ENCODE data around the gene CEP78.

DNA sequence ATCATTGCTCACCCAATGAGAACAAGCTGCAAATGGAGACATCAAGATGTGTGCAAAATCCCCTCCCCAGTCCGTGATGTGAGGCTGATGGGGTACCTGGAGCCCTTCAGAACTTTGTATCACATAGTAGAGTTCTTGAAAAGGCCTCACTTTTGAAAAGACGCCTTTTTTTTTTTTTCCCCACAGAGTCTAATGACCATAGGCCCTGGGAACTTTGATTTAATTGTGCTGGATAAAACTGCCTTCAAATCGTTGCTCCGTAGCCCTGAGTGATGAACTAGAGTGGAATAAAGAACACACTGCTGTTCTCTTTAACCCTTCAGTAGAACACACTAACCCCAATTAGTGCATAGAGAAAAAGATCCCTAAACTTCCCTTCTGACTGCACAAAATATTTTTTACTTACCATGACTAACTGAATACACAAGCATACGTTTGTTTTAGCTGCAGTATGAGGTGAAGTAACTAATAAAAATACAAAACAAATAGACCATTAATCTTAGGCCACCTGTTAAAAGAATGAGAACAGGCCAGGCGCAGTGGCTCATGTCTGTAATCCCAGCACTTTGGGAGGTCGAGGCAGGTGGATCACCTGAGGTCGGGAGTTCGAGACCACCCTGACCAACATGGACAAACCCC is 76.1 kb downstream of the CEP78 start:
- TF ChIP-seq TAF1 (IDR thresholded peaks at IDR 0.05; ENCODE audit: borderline replicate concordance, low read depth, low read length), result no peak
- no peak for TF ChIP-seq POLR2A (IDR thresholded peaks at IDR 0.05; ENCODE audit: low read depth, low read length)
